Neural progenitor cell (in vitro differentiated cells): ENCODE data around the gene GABBR2.

Experiments
- EZH2 ChIP-seq: fragments of 200-600 bp; sonication (generic); IDR thresholded peaks from 2 replicates; pipeline ENCODE4 v1.6.1; 2017; ENCODE audit warnings: antibody characterized with exemption, mild to moderate bottlenecking, moderate library complexity
- TF ChIP-seq, protein P1 (sequence below): fragments of 200-600 bp; sonication (generic); IDR thresholded peaks from 2 replicates; pipeline ENCODE4 v1.5.1; 2017; ENCODE audit warnings: antibody characterized with exemption, mild to moderate bottlenecking

DNA sequence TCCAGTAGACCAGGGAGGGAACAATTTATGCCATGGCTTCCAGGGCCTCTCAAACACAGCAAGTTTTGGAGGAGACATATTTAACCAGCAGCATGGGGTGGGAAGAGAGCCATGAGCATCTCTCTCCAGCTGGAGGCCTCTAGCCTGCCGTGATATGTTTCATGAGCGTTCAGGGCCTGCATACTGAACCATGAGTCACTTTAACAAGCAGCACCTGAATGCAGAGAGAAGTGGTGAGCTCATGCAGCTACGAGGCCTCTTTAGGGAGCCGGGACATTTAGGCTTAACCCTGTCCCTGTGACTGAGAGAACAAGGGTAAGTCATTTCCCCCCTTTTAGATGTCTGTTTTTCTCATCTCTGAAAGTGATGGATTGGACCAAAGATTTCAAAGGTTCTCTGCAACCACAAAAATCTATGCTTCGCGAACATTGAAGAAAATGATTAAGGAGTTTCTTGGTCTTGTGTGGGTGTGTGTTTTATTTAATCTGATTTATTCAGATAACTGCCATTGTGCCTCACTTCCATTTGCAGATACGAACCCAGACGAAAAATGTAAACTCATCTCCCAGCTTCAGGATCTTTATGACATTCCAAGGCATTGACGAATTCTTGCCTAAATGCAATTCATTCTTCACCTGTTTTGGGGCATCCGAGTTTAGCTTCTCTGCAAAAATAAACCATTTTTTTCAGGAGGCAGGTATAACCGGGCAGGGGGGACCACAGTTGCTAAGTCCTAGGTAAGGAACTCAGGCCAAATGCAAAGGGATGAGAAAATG is 157.0 kb downstream of the GABBR2 start:
- no peak for TF ChIP-seq EZH2
- TF ChIP-seq, protein P1, sequence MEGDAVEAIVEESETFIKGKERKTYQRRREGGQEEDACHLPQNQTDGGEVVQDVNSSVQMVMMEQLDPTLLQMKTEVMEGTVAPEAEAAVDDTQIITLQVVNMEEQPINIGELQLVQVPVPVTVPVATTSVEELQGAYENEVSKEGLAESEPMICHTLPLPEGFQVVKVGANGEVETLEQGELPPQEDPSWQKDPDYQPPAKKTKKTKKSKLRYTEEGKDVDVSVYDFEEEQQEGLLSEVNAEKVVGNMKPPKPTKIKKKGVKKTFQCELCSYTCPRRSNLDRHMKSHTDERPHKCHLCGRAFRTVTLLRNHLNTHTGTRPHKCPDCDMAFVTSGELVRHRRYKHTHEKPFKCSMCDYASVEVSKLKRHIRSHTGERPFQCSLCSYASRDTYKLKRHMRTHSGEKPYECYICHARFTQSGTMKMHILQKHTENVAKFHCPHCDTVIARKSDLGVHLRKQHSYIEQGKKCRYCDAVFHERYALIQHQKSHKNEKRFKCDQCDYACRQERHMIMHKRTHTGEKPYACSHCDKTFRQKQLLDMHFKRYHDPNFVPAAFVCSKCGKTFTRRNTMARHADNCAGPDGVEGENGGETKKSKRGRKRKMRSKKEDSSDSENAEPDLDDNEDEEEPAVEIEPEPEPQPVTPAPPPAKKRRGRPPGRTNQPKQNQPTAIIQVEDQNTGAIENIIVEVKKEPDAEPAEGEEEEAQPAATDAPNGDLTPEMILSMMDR: no peak
